NCI-H2081 treated with DMSO at 0.1 percent for 48 hours (cell line): Measurements from ENCODE around the gene KRTAP4-6.
"Not testable (repeated sequence)": the region's sequence is repeated elsewhere in the genome, so short reads cannot be mapped to it uniquely, and the experiment has no call there.

Source experiments
- DNase-seq: peaks from one replicate; lab custom pipeline; 2025; lab: John Stamatoyannopoulos, UW

Gene KRTAP4-6

GRCh38 chr17:41105347-41105746 lies 35.0 kb downstream of the KRTAP4-6 start, which contains the start of gene KRTAP4-9:
Gene KRTAP4-9, plus strand, starts transcription at chr17:41105389. Its CDS starts 0 bp downstream, at chr17:41105389.
- not testable (repeated sequence) for DNase-seq

- not testable (repeated sequence) for DNase-seq
Measured at GRCh38 chr17:41104386-41105038, 35.8 kb downstream of the KRTAP4-6 start.

- no peak for DNase-seq
Measured at GRCh38 chr17:41103896-41104295, 36.4 kb downstream of the KRTAP4-6 start.

GRCh38 chr17:41101586-41102259 lies 38.6 kb downstream of the KRTAP4-6 start, which contains the start of gene KRTAP4-16:
Gene KRTAP4-16, minus strand, starts transcription at chr17:41102209. Its CDS starts 0 bp downstream, at chr17:41102209.
- DNase-seq, result no peak

GRCh38 chr17:41099682-41100480 lies 40.5 kb downstream of the KRTAP4-6 start:
- DNase-seq, result not testable (repeated sequence)

- no peak for DNase-seq
Measured at GRCh38 chr17:41098481-41098880, 41.9 kb downstream of the KRTAP4-6 start.

GRCh38 chr17:41098042-41098441 lies 42.3 kb downstream of the KRTAP4-6 start, which contains the start of gene KRTAP4-8:
Gene KRTAP4-8, minus strand, starts transcription at chr17:41098142. Its CDS starts 58 bp downstream, at chr17:41098084.
- DNase-seq, result no peak

GRCh38 chr17:41096055-41096454 lies 44.3 kb downstream of the KRTAP4-6 start:
- DNase-seq, result no peak
